Cardiac fibroblast (primary cell): ENCODE measurements around the gene TBC1D1.

Source experiments
- DNase-seq, 2 donors: peaks; one replicate each; pipeline versions ENCODE4 v3.0.0 to v3.0.0-alpha.2; 2010; ENCODE audit warnings: low read depth in 2 of 2
- H3K4me3 ChIP-seq, 2 donors: replicated peaks in 1 of 2; 1 replicate in 1 of 2; 2 replicates in 1 of 2; pipeline ENCODE4 v1.5.1; 2011; ENCODE audit warnings: low read depth in 2 of 2, low read length in 2 of 2, mild to moderate bottlenecking in 2 of 2, moderate library complexity in 1 of 2
- TF ChIP-seq, protein P1 (sequence below): IDR thresholded peaks from one replicate; pipeline ENCODE4 v1.5.1; 2011; ENCODE audit warnings: low read depth, mild to moderate bottlenecking, low read length, inconsistent platforms

Gene TBC1D1

DNA sequence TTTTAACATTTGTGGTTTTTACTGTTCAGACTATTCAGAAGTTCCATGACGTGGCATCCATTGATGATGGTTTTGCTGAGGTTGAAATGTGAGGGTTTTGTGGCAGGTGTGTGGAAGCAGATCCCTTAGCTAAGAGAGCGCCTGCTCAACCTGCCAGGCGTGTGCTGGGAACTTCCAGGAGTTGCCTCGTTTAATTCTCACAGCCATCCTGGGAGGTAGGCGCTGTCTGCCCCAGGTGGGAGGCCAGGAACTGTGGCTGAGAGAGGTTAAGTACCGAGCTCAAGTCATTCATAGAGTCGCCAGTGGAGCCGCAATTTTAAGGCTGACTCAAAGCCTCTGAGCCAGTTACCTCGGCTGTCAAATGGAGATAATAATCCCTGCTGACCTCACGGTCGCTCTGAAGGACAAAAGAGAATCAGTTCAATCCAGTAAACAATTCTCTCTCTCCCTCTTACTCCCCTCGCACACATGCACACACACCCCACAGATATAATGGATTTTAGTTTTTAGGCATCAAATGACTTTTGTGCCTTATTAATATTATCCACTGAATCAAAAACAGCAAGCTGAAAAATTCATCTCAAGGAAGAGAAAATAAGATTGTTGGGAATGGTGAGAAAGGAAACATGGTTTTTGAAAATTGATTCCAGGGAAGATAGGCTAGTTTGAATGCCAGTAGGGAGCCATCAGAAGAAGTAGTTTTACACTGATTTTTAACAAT, 240.6 kb downstream of the TBC1D1 start:
- TF ChIP-seq, protein P1, sequence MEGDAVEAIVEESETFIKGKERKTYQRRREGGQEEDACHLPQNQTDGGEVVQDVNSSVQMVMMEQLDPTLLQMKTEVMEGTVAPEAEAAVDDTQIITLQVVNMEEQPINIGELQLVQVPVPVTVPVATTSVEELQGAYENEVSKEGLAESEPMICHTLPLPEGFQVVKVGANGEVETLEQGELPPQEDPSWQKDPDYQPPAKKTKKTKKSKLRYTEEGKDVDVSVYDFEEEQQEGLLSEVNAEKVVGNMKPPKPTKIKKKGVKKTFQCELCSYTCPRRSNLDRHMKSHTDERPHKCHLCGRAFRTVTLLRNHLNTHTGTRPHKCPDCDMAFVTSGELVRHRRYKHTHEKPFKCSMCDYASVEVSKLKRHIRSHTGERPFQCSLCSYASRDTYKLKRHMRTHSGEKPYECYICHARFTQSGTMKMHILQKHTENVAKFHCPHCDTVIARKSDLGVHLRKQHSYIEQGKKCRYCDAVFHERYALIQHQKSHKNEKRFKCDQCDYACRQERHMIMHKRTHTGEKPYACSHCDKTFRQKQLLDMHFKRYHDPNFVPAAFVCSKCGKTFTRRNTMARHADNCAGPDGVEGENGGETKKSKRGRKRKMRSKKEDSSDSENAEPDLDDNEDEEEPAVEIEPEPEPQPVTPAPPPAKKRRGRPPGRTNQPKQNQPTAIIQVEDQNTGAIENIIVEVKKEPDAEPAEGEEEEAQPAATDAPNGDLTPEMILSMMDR = no peak
- peak; percentile 45 to 54 for DNase-seq
- no peak overlapping the region for H3K4me3 ChIP-seq

GRCh38 chr4:38132107-38132673, 241.3 kb downstream of the TBC1D1 start:
- DNase-seq = peak; percentile 98 to 99
- TF ChIP-seq, protein P1 = no peak
- no peak overlapping the region for H3K4me3 ChIP-seq

DNA sequence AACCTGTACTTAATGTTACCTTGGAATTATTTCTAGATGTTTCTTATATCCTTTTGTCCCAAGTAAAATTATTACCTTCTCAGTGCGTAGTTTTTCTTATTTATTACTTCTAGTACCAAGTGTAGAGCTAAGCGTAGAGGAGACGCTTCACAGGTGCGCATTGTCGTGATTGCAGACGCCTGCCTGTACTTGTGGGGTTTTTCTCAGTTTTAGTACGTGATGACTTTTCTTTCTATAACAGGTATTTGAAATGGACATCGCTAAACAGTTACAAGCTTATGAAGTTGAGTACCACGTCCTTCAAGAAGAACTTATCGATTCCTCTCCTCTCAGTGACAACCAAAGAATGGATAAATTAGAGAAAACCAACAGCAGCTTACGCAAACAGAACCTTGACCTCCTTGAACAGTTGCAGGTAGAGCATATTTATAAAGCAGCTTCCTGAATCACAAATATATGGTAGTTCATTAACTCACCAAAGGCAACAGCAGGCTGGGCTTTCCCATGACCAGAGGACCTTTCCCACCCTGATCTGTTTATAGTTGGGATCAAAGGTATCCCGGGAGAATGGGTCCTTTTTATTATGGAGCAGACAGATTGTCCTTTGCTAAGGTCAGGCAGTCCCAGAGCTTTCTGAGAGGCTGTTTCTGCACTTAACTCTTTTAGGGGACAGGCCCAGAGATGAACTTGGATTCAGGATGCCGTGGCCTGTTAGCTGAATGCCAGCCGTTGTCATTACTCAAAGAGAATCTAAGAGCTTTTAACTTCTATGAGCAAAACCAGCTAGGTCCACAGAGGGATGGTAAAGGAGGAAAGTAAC, 242.2 kb downstream of the TBC1D1 start:
- DNase-seq = no peak
- H3K4me3 ChIP-seq = no peak overlapping the region
- TF ChIP-seq, protein P1 = no peak

- no peak for DNase-seq
- no peak overlapping the region for H3K4me3 ChIP-seq
Measured at GRCh38 chr4:38133711-38134480, 243.0 kb downstream of the TBC1D1 start.

GRCh38 chr4:38135201-38135600, 244.3 kb downstream of the TBC1D1 start:
- H3K4me3 ChIP-seq = no peak overlapping the region
- TF ChIP-seq, protein P1 = no peak
- no peak for DNase-seq

More at GRCh38 chr4:38133711-38134480, 243.0 kb downstream of the TBC1D1 start:
- TF ChIP-seq, protein P1 = no peak

- DNase-seq = no peak
- TF ChIP-seq, protein P1 = no peak
Measured at GRCh38 chr4:38136604-38137003, 245.7 kb downstream of the TBC1D1 start.

More at GRCh38 chr4:38136604-38137003, 245.7 kb downstream of the TBC1D1 start:
- no peak overlapping the region for H3K4me3 ChIP-seq
